ENCODE data around the gene CFB.

- peak in 3 of 6 experiments; percentile 5 to 22 (median 12) for TF ChIP-seq CTCF (IDR thresholded peaks at IDR 0.05)
- TF ChIP-seq POLR2AphosphoS5 (IDR thresholded peaks at IDR 0.05) = no peak
- no peak for TF ChIP-seq POLR2A (IDR thresholded peaks at IDR 0.05)
- no peak for TF ChIP-seq EP300 (IDR thresholded peaks at IDR 0.05)
These were observed 23.0 kb upstream of the CFB start for GRCh38 chr6:31922942-31923341.
